Left lobe of liver (tissue), 1 donor: Measurements from ENCODE around the gene CTH. TPM values are rescaled to one million over a fixed set of nuclear protein-coding genes. Genes with fewer than 3 reads are reported as not detected.

Experiments
- total RNA-seq: library from RNA; stranded (reverse); gene quantifications from one replicate; pipeline ENCODE4 v1.2.1, GENCODE V29; 2021
- donor health status: DM: no; HTN: yes; CAD: no.

CTH gene
- total RNA-seq, 1 donor from 2014 or later, result 83.8 TPM

Other genes with a start within 250 kb of the CTH start
- 8.3 TPM for gene LRRC40, start 205.7 kb upstream of the CTH start, total RNA-seq
- 54.7 TPM for gene SRSF11, start 189.9 kb upstream of the CTH start, total RNA-seq
- 6.3 TPM for gene ANKRD13C, start 56.5 kb upstream of the CTH start, total RNA-seq